T-helper 22 cell (primary cell): Measurements from ENCODE around the gene ANKRD18B.
"Not testable (repeated sequence)": the region's sequence is repeated elsewhere in the genome, so short reads cannot be mapped to it uniquely, and the experiment has no call there.

Experiments used
- DNase-seq: peaks from one replicate; pipeline ENCODE4 v3.0.0-alpha.2; 2020; ENCODE audit warnings: low read depth

ANKRD18B gene

DNA sequence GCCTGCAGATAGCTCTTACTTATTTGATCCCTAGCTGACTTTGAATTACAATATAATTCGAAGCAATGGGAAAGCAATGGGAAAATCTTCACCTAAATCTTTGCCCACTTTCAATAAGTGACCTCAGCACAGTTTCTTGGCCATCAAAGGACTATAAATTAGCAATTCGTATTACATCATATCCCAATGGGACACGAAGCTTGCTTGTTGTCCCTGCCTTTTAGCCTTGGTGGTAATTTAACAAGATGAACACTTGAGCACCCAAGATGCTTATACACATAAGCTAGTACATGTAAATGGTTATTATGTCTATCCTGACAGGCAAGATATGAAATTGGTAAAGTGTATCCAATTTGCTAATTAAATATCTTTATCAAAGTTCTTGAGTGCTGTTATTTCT, 9.9 kb downstream of the ANKRD18B start:
- not testable (repeated sequence) for DNase-seq

DNA sequence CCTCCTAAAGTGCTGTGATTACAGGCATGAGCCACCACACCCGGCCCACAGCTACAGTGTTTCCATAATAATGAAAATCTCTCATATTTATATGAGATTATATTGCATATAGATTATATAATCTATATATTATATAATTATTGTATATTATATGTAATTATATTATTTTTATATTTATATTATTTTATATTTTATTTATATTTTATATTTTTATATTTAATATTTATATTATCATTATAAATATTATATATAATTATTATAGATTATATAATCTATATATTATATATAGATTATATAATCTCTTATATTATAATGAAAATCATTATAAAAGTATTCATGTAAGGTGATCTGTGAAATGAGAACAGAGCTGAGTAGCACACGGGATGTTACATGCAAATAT, 11.5 kb downstream of the ANKRD18B start:
- DNase-seq = no peak

DNA sequence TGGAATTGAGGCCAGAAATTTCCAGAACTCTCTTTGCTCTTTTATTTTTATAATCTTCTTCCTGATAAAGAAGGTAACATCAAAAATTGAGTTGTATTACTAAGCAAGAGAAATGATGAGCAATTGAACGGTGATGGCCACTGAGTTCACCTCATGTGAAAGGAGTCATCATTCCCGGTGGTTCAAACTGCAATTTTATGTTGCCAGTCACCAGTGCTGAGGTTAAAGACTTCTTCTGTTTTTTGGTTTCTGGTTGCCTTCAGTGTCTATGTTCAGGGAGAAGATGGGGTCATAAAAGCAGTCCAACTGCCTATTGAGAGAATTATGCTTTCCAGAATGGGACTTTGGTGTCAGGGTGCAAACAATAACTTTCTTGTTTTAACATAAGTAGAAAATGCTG, 19.4 kb downstream of the ANKRD18B start:
- DNase-seq = not testable (repeated sequence)

DNA sequence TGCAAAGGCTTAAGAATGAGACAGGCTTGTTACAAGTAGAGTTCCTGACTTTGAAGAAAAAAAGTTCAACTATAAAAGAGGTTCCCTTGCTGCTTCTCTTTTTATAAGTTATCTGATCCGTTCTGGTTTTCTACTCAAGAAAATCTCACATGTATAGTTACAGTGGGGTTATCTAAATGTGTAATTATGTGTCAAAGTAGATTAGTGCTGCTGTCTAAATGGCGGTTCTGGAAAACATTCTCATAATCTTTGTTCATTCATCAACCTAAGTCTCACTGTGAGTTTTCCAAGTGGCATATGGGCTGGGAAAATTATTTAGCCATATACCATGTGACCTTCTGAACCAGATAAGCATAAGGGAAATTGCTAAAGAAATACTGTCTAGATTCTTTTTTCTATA, 21.7 kb downstream of the ANKRD18B start:
- not testable (repeated sequence) for DNase-seq

DNA sequence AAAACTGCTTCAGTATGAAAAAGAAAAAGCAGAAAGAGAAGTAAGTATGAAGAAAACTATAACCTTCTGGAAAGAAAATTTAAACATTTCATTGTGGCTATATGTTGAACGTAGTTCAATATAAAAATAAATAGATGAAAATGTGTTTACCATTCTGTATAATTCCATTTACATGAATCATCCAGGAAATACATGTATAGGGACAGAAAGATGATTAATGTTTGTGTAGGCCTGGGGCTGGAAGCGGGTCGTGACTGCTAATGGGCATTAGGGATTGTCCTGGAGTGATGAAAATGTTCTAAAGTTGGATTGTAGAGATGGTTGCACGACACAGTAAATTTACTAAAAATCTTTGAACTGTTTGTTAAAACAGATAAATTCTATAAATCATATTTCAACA, 24.8 kb downstream of the ANKRD18B start:
- not testable (repeated sequence) for DNase-seq

DNA sequence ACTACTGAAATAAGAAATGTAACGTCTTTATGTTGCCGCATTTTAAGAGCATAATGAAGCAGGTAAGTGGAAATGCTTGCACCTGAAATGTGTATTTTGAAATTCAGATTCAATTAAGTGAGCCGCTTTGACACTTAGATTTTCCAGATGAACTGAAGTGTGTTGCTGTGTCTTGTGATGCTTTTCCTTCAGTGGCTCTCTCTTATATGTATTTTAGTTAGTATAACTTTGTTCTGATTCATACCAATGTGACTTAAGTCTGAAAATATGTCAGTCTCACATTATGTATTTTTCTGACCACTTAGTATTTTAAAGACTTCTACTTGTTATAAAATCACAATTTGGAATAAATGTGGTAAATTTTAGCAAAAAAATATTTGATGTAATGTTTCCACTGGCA, 25.4 kb downstream of the ANKRD18B start:
- not testable (repeated sequence) for DNase-seq

DNA sequence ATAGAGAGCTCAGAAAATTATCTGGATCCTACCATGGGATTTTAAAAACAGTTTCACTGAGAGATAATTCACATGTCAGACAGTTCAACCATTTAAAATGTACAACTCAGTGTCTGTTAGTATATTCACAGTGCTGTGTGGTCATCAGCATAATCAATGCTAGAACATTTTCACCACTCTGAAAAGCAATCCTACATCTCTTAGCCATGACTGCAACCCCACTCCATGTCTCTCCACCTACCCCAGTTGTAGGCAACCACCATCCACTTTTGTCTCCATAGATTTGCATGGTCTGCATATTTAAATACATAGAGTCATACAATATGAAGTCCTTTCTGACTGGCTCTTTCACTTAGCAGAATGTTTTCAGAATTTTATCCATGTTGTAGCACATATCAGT, 27.1 kb downstream of the ANKRD18B start:
- not testable (repeated sequence) for DNase-seq

DNA sequence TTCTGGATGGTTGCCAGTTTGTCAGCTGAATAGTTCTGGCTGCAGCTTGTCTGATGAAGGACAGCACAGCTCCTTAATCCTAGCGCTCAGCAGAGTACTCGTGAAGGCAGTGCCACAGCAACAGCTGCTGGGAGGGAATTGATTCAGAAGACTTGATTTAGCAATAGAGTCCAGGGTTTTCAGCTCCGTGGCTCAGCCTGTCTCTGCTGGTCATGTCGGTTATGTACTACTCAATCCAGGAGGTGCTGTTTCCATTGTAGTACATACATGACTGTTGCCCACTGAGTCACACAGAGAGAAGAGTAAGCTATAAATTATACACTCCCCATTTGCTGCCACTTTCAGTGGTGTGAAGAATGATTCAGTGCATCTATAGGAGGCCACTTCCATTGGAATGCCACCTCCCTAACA, 28.3 kb downstream of the ANKRD18B start:
- DNase-seq = not testable (repeated sequence)

DNA sequence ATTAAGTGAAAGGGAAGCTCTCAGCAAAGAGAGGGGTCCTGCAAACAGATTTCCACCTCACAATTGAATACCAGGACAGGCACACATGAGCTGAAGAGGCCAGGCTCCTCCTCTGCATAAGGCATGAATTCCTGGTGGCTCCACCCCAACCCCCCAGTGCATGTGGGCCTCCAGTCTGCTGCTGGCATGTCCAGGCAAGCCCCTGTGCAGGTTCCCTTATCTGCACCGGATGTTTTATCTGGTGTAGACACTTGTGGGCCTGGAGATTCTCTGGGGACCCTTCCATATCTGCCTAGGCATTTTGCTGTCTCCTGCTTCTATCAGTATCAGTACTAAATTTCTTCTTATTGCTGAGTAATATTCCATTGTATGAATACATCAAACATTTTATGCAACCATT, 36.2 kb downstream of the ANKRD18B start:
- DNase-seq = not testable (repeated sequence)

DNA sequence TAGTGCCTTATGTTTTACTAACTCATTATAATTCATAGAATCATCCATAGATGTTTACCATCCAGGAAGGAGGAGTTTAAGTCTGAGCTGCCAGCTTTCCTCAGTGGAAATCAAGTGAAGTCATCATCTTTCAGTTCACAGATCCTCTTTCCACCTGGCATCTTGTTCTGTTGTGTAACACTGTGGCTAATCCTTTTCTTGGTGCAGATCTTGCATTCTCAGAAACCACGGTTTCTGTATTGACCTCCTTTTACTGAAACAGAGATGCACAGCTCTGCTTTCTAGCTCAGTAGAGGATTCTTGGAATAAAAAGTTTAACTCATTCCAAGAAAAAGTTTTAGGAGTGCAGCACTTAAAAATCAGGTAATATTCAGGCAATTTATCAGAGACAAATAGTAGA, 38.1 kb downstream of the ANKRD18B start:
- DNase-seq = not testable (repeated sequence)

DNA sequence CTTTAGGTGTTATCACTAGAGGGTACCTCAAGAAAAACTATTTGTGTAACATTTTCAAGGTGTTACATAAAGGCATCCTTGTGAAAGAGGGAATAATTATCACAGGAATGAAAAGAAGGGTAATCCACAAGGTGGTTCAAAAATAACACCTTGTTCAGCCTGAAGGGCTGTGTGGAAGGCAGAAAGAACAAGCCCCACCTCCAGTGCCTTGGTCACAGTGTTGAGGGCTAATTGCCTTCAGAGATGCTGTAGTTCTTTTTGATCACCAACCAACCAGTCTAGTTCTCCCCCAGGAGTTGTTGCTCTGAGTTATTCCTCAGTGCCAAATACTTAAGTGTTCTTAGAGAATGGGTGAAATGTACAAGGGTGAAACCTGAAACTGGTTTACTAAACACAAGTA, 43.7 kb downstream of the ANKRD18B start:
- not testable (repeated sequence) for DNase-seq

DNA sequence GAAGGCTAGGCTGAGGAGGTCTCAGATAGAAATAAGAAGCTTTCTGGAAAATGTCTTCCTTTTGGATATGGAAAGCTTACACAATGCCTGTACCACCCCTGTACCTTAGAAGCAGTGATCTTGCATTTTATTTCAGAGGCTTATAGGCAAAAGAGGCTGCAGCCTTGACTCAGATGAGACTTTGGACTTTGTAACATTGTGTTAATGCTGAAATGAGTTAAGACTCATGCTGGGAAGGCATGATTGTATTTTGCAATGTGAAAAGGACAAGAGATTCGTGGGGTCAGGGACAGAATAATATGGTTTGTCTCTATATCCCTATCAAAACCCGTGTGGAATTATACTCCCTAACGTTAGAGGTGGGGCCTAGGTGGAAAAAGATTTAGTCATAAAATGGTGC, 53.7 kb downstream of the ANKRD18B start:
- DNase-seq = not testable (repeated sequence)

DNA sequence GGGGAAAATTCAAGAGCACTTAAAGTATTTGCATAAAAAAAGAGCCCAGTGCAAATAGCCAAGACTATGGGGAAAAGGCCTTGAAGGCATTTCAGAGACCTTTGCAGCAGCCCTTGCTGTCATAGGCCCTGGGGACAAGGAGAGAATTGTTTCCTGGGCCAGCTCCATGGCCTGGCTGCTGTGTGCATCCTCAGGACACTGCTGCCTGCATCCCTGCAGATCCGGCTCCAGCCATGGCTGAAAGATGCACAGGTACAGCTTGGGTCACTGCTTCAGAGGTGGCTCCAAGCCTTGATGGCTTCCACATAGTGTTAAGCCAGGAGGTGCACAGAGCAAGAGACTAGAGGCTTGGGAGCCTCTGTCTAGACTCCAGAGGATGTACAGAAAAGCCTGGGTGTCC, 55.9 kb downstream of the ANKRD18B start:
- DNase-seq = not testable (repeated sequence)

DNA sequence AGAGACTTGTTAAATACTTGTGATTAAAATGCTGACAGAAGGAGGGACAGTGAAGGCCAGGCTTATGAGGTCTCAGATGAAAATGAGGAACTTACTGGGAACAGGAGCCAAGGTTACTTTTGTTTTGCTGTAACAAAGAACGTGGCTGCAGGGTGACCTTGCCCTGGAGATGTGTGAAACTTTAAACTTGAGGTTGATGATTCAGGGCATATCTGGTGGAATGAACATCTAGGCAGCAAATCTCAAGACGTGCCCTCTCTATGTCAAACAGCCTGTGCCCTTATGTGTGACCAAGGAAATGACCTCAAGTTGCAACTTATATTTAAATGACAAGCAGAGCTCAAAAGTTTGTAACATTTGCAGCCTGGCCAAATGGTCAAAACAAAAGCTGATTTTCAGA, 58.6 kb downstream of the ANKRD18B start:
- DNase-seq = not testable (repeated sequence)

DNA sequence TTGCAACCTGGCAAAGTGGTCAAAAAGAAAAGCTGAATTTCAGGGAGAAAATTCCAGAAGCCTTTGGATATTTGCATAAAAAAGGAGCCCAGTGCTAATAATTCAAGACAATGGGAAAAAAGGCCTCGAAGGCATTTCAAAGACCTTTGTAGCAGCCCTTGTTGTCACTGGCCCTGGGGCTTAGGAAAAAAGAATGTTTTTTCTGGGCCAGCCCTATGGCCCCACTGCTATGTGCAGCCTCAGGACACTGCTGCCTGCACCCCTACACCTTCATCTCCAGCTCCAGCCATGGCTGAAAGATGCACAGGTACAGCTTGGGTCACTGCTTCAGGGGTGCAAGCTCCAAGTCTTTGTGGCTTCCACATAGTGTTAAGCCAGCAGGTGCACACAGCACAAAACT, 62.1 kb downstream of the ANKRD18B start:
- DNase-seq = not testable (repeated sequence)

DNA sequence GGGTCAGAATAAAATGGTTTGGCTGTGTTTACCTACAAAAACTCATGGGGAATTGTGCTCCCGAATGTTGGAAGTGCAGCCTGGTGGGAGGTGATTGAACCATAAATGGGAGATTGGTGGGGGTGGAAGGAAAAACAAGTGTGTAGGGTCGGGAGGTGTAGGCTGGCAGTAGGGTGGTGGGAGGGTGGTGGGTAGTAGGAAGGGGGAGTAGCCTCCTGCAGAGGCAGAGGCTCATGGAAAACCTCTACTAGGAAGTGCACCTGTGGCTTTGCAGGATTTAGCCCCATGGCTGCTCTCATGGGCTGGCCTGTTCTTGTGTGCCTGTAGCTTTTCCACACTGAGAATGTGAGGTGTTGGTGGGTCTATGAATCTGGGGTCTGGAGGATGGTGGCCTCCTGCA, 63.7 kb downstream of the ANKRD18B start:
- not testable (repeated sequence) for DNase-seq

DNA sequence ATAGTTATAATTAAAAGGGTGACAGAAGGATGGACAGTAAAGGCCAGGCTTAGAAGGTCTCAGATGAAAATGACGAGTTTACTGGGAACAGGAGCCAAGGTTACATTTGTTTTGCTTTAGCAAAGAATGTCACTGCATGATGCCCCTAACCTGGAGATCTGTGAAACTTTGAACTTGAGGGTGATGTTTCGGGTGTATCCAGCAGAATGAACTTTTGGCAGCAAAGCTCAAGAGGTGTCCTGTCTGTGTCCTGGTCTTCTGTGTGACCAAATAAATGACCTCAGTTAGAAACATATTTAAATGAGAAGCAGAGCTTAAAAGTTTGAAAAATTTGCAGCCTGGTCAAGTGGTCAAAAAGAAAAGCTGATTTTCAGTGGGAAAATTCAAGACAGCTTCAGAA, 64.8 kb downstream of the ANKRD18B start:
- not testable (repeated sequence) for DNase-seq

DNA sequence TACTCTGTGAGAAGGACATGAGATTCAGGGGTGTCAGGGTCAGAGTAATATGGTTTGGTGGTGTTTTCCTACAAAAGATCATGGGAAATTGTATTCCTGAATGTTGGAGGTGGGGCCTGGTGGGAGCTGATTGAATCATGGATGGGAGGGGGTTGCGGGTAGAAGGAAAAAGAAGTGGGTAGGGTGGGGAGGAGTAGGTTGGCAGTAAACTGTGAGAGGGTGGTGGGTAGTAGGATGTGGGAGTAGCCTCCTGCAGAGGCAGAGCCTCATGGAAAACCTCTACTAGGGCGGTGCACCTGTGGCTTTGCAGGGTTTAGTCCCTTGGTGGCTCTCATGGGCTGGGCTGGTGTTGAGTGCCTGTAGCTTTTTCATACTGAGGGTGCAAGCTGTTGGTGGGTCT, 66.8 kb downstream of the ANKRD18B start:
- DNase-seq = not testable (repeated sequence)

DNA sequence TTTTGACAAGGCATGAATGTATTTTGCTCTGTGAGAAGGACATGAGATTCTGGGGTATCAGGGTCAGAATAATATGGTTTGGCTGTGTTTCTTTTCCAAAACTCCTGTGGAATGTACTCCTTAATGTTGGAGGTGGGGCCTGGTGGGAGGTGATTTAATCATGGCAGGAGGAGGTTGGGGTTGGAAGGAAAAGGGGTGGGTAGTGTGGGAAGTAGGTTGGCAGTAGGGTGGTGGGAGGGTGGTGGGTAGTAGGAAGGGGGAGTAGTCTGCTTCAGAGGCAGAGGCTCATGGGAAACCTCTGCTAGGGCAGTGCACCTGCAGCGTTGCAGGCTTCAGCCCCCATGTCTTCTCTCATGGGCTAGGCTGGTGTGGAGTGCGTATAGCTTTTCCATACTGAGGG, 72.9 kb downstream of the ANKRD18B start:
- DNase-seq = not testable (repeated sequence)

DNA sequence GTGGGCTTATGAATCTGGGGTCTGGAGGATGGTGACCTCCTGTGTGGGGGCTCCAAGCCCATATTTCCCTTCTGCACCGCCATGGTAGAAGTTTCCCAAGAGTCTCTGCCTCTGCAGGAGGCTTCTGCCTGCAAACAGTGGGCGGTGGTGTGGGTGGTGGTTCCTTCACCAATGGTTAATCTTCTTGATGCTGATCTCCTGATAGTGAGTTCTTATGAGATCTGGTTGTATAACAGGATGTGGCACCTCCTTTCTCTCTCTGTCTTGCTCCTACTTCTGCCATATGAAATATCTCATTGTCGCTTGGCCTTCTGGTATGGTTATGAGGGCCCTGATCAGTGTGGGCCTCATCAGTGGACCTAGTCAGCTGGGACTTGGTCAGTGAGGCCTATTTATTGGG, 73.3 kb downstream of the ANKRD18B start:
- not testable (repeated sequence) for DNase-seq

DNA sequence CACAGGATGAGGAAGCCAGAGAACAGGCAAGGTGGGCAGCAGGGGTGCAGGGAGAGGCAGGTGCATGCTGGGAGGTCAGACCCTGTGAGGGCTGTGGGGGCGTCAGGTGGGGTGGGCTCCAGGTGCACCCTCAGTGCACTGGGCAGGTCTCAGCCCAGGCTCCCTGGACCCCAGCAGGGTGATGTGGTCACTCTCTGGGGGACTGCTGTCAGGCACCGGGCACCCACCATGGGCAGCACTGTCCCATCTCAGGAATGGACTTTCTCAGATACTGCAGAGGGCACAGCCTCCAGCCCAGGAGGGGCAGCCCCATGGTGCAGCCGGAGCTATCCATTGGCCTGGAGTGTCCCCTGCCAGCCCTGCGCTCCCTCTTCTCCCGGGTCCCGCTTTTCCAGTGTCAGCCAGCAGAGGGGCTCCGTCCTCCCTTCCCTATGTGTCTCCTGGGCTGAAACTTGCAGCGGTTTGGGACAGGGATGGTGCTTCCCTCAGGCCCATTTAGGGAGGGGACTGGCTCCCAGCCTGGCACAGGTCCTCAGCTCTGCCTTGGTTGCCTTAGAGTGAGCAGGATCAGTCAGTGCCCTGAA, 74.8 kb downstream of the ANKRD18B start:
- DNase-seq = not testable (repeated sequence)

DNA sequence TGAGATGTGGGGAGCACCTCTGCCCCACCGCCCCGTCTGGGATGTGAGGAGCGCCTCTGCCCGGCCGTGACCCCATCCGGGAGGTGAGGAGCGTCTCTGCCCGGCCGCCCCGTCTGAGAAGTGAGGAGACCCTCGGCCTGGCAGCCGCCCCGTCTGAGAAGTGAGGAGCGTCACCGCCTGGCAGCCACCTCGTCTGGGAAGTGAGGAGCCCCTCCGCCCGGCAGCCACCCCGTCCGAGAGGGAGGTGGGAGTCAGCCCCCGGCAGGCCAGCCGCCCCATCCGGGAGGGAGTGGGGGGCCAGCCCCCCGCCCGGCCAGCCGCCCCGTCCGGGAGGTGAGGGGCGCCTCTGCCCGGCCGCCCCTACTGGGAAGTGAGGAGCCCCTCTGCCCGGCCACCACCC, 76.9 kb downstream of the ANKRD18B start:
- DNase-seq = not testable (repeated sequence)

DNA sequence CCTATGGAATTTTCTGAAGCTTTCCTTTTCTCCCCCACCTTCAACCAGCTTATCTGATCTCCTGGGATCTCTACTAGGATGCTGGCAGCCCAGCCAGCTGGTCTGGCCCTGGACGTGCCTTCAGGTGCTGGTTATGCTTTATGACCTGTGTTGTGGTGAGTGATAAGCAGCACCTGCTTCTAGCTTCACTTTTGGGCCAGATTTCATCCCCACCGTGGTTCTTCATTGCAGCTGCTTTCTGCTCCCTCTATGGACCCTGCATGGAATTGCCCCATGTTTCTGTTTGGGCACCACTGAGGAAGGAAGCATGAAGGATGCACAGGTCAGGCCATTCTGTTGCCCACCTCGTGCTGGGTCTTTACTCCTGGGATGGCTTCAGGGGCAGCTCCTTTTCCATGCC, 80.2 kb downstream of the ANKRD18B start:
- DNase-seq = not testable (repeated sequence)

DNA sequence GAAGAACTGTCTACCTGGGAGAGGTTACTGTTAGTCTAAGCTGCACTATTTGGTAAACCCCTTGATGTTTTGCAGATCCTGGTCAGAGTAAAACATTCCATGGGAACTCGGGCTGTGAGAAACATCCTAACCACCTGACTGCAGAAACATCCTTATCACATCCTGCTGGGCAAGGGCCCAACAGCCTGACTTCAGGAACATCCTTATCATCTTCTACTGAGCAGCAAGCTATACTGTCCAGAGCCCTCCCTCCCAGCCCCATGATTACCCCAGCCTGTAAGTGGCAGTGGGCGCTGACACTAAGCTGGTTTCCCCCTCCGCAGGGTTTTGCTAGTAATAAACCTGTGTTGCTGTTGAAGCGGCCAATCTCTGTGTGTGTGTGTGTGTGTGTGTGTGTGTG, 80.9 kb downstream of the ANKRD18B start:
- not testable (repeated sequence) for DNase-seq
